Smooth muscle cell (in vitro differentiated cells): ENCODE results near the gene OSBPL10. TPM values are rescaled to one million over a fixed set of nuclear protein-coding genes. Genes with fewer than 3 reads are reported as not detected.
"Not testable (repeated sequence)": the region's sequence is repeated elsewhere in the genome, so short reads cannot be mapped to it uniquely, and the experiment has no call there.

Experiments used
- DNase-seq: peaks from one replicate; lab custom pipeline; 2025; ENCODE audit not compliant: unreplicated experiment; lab: John Stamatoyannopoulos, UW
- H2AFZ ChIP-seq: fragments of 200-600 bp; sonication (generic); 2 replicates; pipeline ENCODE4 v1.6.0; 2016; ENCODE audit warnings: antibody characterized with exemption, low read depth, mild to moderate bottlenecking
- H3F3A ChIP-seq: fragments of 200-600 bp; sonication (generic); 2 replicates; pipeline ENCODE4 v1.6.0; 2017; ENCODE audit warnings: antibody characterized with exemption, low read depth
- H3K27ac ChIP-seq: fragments of 200-600 bp; sonication (generic); 2 replicates; pipeline ENCODE4 v1.5.1; 2016; ENCODE audit warnings: low read depth, mild to moderate bottlenecking
- H3K27me3 ChIP-seq: fragments of 200-600 bp; sonication (generic); 2 replicates; pipeline ENCODE4 v1.6.1; 2016; ENCODE audit warnings: low read depth, mild to moderate bottlenecking
- H3K36me3 ChIP-seq: fragments of 200-600 bp; sonication (generic); 2 replicates; pipeline ENCODE4 v1.5.1; 2016; ENCODE audit warnings: low read depth
- H3K4me1 ChIP-seq: fragments of 200-600 bp; sonication (generic); 2 replicates; pipeline ENCODE4 v1.5.1; 2016; ENCODE audit warnings: low read depth
- H3K4me2 ChIP-seq: fragments of 200-600 bp; sonication (generic); 2 replicates; pipeline ENCODE4 v1.6.0; 2016; ENCODE audit warnings: mild to moderate bottlenecking
- H3K4me3 ChIP-seq: fragments of 200-600 bp; sonication (generic); 2 replicates; pipeline ENCODE4 v1.5.1; 2016; ENCODE audit warnings: mild to moderate bottlenecking
- H3K79me2 ChIP-seq: fragments of 200-600 bp; sonication (generic); 2 replicates; pipeline ENCODE4 v1.6.0; 2016; ENCODE audit warnings: low read depth, mild to moderate bottlenecking
- H3K9ac ChIP-seq: fragments of 200-600 bp; sonication (generic); 2 replicates; pipeline ENCODE4 v1.6.0; 2016; ENCODE audit warnings: low read depth
- H3K9me3 ChIP-seq: fragments of 200-600 bp; sonication (generic); replicated peaks from 2 replicates; pipeline ENCODE4 v1.5.1; 2016; ENCODE audit warnings: low read depth
- H4K20me1 ChIP-seq: fragments of 200-600 bp; sonication (generic); 2 replicates; pipeline ENCODE4 v1.6.0; 2016; ENCODE audit warnings: low read depth
- CTCF ChIP-seq: fragments of 200-600 bp; sonication (generic); IDR thresholded peaks from 2 replicates; pipeline ENCODE4 v1.5.1; 2017; ENCODE audit warnings: borderline replicate concordance, mild to moderate bottlenecking, antibody characterized with exemption; ENCODE audit not compliant: insufficient read depth, poor library complexity, severe bottlenecking
- WGBS: methylation state at CpG from one replicate; pipeline ENCODE4 v1.1.7; 2016; ENCODE audit warnings: low lambda C conversion rate; 5-methylcytosine and 5-hydroxymethylcytosine counted together
- polyA plus RNA-seq: library from polyadenylated mRNA; unstranded; fragments of >200 nt; fragmentation: Nextera tagmentation; extraction: Ambion mirVana; gene quantifications from 2 replicates; pipeline ENCODE4 v1.2.1, GENCODE V29; 2016
- total RNA-seq: library from RNA; depleted of rRNA; stranded (reverse); fragments of >200 nt; gene quantifications from 2 replicates; pipeline ENCODE4 v1.2.3, GENCODE V29; 2014

The OSBPL10 gene
- total and polyA plus RNA-seq, 2 experiments from 2014 or later = 48.9 to 91.5 TPM

GRCh38 chr3:32021748-32022147, 40.7 kb upstream of the OSBPL10 start:
- DNase-seq = no peak
- H3K9ac ChIP-seq = no peak overlapping the region
- H3K27me3 ChIP-seq = no peaks in the 10 kb centered on the region
- H4K20me1 ChIP-seq = no peaks in the 10 kb centered on the region
- H3F3A ChIP-seq = peaks cover 4% of the 10 kb centered on the region
- no peaks in the 10 kb centered on the region for H3K79me2 ChIP-seq
- H3K4me3 ChIP-seq = no peak overlapping the region
- no peak for TF ChIP-seq CTCF
- peaks cover 4% of the 10 kb centered on the region for H3K4me1 ChIP-seq
- H3K4me2 ChIP-seq = no peak overlapping the region
- H2AFZ ChIP-seq = no peak overlapping the region
- H3K27ac ChIP-seq = no peak overlapping the region
- 77% methylated on average over 3 of the region's 3 CpGs for WGBS
- H3K9me3 ChIP-seq = no peaks in the 10 kb centered on the region
- H3K36me3 ChIP-seq = no peaks in the 10 kb centered on the region

- H4K20me1 ChIP-seq = no peaks in the 10 kb centered on the region
- no peaks in the 10 kb centered on the region for H3K9me3 ChIP-seq
- H3K4me2 ChIP-seq = no peak overlapping the region
- no peaks in the 10 kb centered on the region for H3K27me3 ChIP-seq
- no peaks in the 10 kb centered on the region for H3K36me3 ChIP-seq
- no peak overlapping the region for H3K9ac ChIP-seq
- H3K79me2 ChIP-seq = no peaks in the 10 kb centered on the region
- no peak for TF ChIP-seq CTCF
- H3K4me3 ChIP-seq = no peak overlapping the region
- no peak overlapping the region for H3K27ac ChIP-seq
- H3K4me1 ChIP-seq = peaks cover 4% of the 10 kb centered on the region
- H3F3A ChIP-seq = peaks cover 4% of the 10 kb centered on the region
- no peak overlapping the region for H2AFZ ChIP-seq
- no peak for DNase-seq
- WGBS = 80% methylated on average over 7 of the region's 7 CpGs
Observed at GRCh38 chr3:32021155-32021554, 40.1 kb upstream of the OSBPL10 start.

- DNase-seq = no peak
- peaks cover 4% of the 10 kb centered on the region for H3F3A ChIP-seq
- H3K27ac ChIP-seq = peak overlapping the region; percentile 66
- no peaks in the 10 kb centered on the region for H4K20me1 ChIP-seq
- no peaks in the 10 kb centered on the region for H3K9me3 ChIP-seq
- H3K36me3 ChIP-seq = no peaks in the 10 kb centered on the region
- no peak overlapping the region for H2AFZ ChIP-seq
- H3K4me2 ChIP-seq = peak overlapping the region; percentile 64
- H3K79me2 ChIP-seq = no peaks in the 10 kb centered on the region
- H3K4me1 ChIP-seq = peaks cover 4% of the 10 kb centered on the region
- 39% methylated on average over 5 of the region's 5 CpGs for WGBS
- no peak overlapping the region for H3K4me3 ChIP-seq
- H3K9ac ChIP-seq = no peak overlapping the region
- peak; percentile 64 for TF ChIP-seq CTCF
- H3K27me3 ChIP-seq = no peaks in the 10 kb centered on the region
Observed at GRCh38 chr3:32018757-32019564, 37.9 kb upstream of the OSBPL10 start.

GRCh38 chr3:32017286-32017685, 36.2 kb upstream of the OSBPL10 start:
- Histone ChIP-seq H3K36me3 (no peaks in the 10 kb centered on the region), H3K27ac (peak overlapping the region; percentile 41), H3K9me3 (no peaks in the 10 kb centered on the region), H3K79me2 (no peaks in the 10 kb centered on the region), H3K9ac (no peak overlapping the region), H2AFZ (no peak overlapping the region), H3F3A (peaks cover 4% of the 10 kb centered on the region), H3K4me2 (peak overlapping the region; percentile 18), H3K4me3 (no peak overlapping the region), H3K27me3 (no peaks in the 10 kb centered on the region), H3K4me1 (peaks cover 4% of the 10 kb centered on the region), H4K20me1 (no peaks in the 10 kb centered on the region)
- no peak for TF ChIP-seq CTCF
- DNase-seq = no peak
- WGBS = 64% methylated on average over 3 of the region's 3 CpGs

- not testable (repeated sequence) for H3K36me3 ChIP-seq, DNase-seq, H3K4me2 ChIP-seq, H4K20me1 ChIP-seq, H2AFZ ChIP-seq, H3K9ac ChIP-seq, H3K9me3 ChIP-seq, H3K27me3 ChIP-seq, H3K27ac ChIP-seq, H3K4me3 ChIP-seq, H3K79me2 ChIP-seq, H3F3A ChIP-seq, H3K4me1 ChIP-seq
- 96% methylated on average over 3 of the region's 3 CpGs for WGBS
Observed at GRCh38 chr3:32015638-32016037, 34.6 kb upstream of the OSBPL10 start.

- not testable (repeated sequence) for H2AFZ ChIP-seq, H3K9ac ChIP-seq, H4K20me1 ChIP-seq, H3K79me2 ChIP-seq, H3K4me1 ChIP-seq, H3K36me3 ChIP-seq, H3K4me2 ChIP-seq, H3F3A ChIP-seq, DNase-seq, H3K4me3 ChIP-seq, H3K27me3 ChIP-seq, H3K27ac ChIP-seq, H3K9me3 ChIP-seq
- WGBS = 93% methylated on average over 7 of the region's 7 CpGs
Observed at GRCh38 chr3:32010699-32011098, 29.6 kb upstream of the OSBPL10 start.
